Lower lobe of right lung (tissue), 2 donors: ENCODE results near the gene CCNJ. TPM values are rescaled to one million over a fixed set of nuclear protein-coding genes. Genes with fewer than 3 reads are reported as not detected.

Experiments used
- ATAC-seq, 2 donors: fragments of 200-7000 bp; cut with Tn5 transposase; one replicate each; pipeline ENCODE4 v1.9.1; 2020 to 2022; ENCODE audit warnings: mild to moderate bottlenecking in 2 of 2, moderate library complexity in 2 of 2
- DNase-seq: peaks from one replicate; pipeline ENCODE4 v3.0.0-alpha.2; 2020
- H3K27ac ChIP-seq: fragments of 200-600 bp; one replicate; pipeline ENCODE4 v1.8.0; 2022
- H3K27me3 ChIP-seq: fragments of 200-600 bp; one replicate; pipeline ENCODE4 v1.8.0; 2022; ENCODE audit warnings: low read depth
- H3K36me3 ChIP-seq: fragments of 200-600 bp; one replicate; pipeline ENCODE4 v1.8.0; 2022; ENCODE audit warnings: mild to moderate bottlenecking
- H3K4me1 ChIP-seq: fragments of 200-600 bp; one replicate; pipeline ENCODE4 v1.8.0; 2022
- H3K4me3 ChIP-seq: fragments of 200-600 bp; one replicate; pipeline ENCODE4 v1.8.0; 2022; ENCODE audit warnings: mild to moderate bottlenecking
- H3K9me3 ChIP-seq: fragments of 200-600 bp; one replicate; pipeline ENCODE4 v1.8.0; 2022
- intact Hi-C: fragments of 100-400 bp; cut with DNase I; formaldehyde crosslinking; loops from one replicate; pipeline ENCODE4 v1.11.0; 2022
- total RNA-seq: library from RNA; stranded (reverse); fragmentation: NEBNext Ultra II Directional; extraction: Animal tissue kit (Norgen Biotek cat#: 25700); gene quantifications from one replicate; pipeline ENCODE4 v1.2.1, GENCODE V29; 2021
- TF ChIP-seq, protein P1 (sequence below): fragments of 200-600 bp; IDR thresholded peaks from one replicate; pipeline ENCODE4 v1.8.0; 2022; ENCODE audit warnings: antibody characterized with exemption, mild to moderate bottlenecking
- donor health status: DM: no; HTN: yes; CAD: no; lungs with severe emphysema.

CCNJ gene
- total RNA-seq, 1 donor from 2014 or later, result 8.8 TPM

DNA sequence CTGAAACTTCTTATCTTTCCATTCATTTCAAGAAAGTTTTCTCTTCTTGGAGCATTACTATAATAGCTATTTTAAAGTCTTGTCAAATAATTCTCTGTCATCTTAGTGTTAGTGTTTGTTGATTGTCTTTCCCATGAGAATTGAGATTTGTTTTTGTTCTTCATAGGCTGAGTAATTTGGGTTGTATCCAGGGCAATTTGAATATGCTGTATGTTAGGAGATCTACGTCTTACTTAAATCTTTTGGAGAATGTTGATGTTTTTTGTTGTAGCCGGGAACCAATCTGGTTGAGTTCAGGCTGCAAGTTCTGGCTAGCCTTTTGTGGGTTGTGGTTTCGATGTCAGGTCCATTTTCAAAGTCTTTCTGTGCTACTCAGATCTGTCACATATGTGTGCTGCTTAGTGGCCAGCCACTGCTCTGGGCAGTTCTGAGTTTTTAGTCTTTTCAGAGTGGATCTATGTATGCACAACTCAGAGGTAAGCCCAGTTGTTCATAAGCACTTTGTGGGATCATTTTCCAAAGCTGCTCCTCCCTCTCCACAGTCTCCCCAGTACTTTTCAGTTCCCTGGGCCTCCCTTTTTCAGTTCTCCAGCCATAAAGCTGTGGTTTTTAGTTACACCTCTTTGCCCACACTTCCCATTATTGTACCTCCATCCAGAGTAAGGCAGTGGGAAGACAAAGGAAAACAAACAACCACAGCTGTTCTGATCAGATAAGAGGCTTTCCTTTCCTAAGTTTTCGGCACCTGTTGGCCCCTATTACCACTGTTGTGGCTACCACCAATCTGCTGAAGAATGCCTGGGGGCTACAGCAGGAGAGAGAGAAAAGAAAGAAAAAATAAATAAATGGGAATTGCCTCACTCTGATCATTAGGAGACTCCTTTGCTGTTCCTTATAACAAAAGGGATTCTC lies 4.7 kb upstream of the CCNJ start:
- no peak for ATAC-seq

DNA sequence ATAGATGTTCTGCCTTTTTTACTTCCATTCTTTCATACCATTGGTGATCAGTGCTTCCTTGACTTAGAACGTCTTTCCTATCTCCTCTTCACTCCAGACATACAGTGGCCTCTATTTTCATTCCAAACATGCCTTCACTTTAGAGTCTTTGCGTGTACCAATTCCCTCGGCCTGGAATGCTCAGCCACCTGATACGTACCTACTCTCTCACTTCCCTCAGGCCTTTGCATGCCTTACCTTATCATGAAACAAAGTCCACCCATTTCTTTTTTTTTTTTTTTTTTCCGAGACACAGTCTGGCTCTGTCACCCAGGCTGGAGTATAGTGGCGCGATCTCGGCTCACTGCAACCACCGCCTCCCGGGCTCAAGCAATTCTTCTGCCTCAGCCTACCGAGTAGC lies 2.2 kb upstream of the CCNJ start:
- ATAC-seq, result no peak
- intact Hi-C loops, result no loop called here
- no peak for DNase-seq
- no peak overlapping the region for H3K27ac ChIP-seq
- no peaks in the 10 kb centered on the region for H3K27me3 ChIP-seq
- no peak overlapping the region for H3K4me3 ChIP-seq
- H3K9me3 ChIP-seq, result no peaks in the 10 kb centered on the region
- TF ChIP-seq, protein P1, sequence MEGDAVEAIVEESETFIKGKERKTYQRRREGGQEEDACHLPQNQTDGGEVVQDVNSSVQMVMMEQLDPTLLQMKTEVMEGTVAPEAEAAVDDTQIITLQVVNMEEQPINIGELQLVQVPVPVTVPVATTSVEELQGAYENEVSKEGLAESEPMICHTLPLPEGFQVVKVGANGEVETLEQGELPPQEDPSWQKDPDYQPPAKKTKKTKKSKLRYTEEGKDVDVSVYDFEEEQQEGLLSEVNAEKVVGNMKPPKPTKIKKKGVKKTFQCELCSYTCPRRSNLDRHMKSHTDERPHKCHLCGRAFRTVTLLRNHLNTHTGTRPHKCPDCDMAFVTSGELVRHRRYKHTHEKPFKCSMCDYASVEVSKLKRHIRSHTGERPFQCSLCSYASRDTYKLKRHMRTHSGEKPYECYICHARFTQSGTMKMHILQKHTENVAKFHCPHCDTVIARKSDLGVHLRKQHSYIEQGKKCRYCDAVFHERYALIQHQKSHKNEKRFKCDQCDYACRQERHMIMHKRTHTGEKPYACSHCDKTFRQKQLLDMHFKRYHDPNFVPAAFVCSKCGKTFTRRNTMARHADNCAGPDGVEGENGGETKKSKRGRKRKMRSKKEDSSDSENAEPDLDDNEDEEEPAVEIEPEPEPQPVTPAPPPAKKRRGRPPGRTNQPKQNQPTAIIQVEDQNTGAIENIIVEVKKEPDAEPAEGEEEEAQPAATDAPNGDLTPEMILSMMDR, result no peak
- no peaks in the 10 kb centered on the region for H3K36me3 ChIP-seq
- H3K4me1 ChIP-seq, result peaks cover 12% of the 10 kb centered on the region

More for the DNA sequence above, 4.7 kb upstream of the CCNJ start:
- H3K9me3 ChIP-seq, result no peaks in the 10 kb centered on the region
- no peak for DNase-seq
- intact Hi-C loops, result no loop called here
- no peaks in the 10 kb centered on the region for H3K27me3 ChIP-seq
- no peak overlapping the region for H3K27ac ChIP-seq
- H3K4me1 ChIP-seq, result no peaks in the 10 kb centered on the region
- TF ChIP-seq, protein P1, result no peak
- no peaks in the 10 kb centered on the region for H3K36me3 ChIP-seq
- no peak overlapping the region for H3K4me3 ChIP-seq

DNA sequence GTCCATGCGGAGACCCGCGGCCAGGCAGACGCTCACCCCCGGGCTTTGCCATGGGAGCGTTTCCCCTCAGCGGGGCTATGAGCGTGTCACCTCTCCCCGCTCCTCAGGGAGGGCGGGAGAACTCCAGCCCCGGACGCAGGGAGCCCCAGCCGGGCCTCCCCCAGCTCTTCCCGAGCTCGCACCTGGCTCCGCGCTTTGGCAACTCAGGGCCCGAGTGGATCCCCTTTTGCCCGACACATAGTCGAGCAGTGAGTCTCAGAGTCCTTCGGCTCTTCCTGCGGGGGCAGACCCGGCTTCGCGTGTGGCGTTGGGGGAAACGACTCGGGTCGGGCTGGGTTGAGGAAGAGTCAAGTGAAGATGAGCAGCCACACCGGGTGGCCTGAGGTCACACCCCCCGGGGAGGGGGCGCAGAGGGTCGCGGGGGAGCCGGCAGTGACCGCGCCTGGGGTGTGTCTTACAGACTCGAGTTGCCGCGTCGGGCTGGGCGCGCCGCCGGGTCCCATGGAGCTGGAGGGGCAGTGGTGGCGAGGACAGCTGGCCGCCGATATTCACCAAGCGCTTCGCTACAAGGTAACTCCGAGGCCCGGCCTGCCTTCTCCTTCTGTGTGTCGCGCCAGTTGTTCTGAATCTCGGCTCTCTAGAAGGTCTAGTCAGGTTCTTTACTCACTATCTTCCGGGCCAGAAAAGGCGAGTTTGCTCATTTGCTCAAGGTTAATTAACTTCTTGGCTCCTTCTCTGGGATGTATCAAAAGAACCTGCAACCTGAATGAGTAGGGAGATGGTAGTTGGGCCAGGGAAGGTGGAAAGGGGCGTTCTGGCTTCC lies 721 bp downstream of the CCNJ start:
- ATAC-seq, result peak; percentile 73 to 76
- Histone ChIP-seq H3K36me3 (peaks cover 4% of the 10 kb centered on the region), H3K4me1 (peaks cover 12% of the 10 kb centered on the region), H3K27ac (peak overlapping the region; percentile 92), H3K9me3 (no peaks in the 10 kb centered on the region), H3K27me3 (no peaks in the 10 kb centered on the region), H3K4me3 (peak overlapping the region; percentile 89)
- DNase-seq, result peak; percentile 73
- TF ChIP-seq, protein P1, result no peak
- intact Hi-C loops, result no loop called here

DNA sequence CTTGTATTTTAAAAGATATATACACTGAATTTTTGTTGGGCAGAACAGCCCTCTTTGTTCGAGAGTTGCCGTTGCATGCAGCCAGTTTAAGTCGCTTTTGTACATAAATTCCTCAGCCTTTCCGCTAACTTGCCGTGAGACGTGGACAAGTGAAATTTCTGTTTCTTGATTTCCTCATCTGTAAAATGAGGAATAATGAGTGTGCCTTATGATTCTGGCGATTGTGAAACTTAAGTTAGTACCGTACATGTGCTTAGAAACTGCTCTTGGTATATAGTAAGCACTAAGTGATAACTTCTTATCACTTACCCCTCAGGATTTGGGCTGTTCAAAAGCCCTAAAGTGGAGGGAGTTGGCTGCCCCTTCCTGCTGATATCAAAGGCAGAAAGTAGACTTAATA lies 1.4 kb downstream of the CCNJ start:
- no peak for DNase-seq
- no peak for ATAC-seq
- intact Hi-C loops, result no loop called here

DNA sequence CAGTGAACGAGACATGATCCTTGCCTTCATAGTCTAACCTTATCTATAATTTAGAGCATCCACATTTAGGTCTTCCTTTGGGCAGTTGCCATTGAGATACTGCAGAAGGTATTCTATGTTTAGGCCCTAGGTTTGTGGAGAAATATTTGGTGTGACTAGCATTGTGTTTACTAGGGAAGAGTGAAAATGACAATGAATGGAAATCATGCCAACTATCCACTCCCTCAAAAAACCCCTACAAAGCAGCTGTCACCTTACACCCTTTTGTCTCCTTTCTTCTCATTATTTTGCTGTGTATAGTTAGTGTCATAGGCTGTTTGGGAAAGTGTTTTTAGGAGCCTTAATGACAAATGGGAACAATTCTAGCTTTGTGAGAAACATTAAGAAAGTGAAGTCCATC lies 3.2 kb downstream of the CCNJ start:
- no peaks in the 10 kb centered on the region for H3K27me3 ChIP-seq
- H3K4me3 ChIP-seq, result no peak overlapping the region
- TF ChIP-seq, protein P1, result no peak
- H3K36me3 ChIP-seq, result peaks cover 12% of the 10 kb centered on the region
- H3K9me3 ChIP-seq, result no peaks in the 10 kb centered on the region
- no peak for ATAC-seq
- intact Hi-C loops, result no loop called here
- DNase-seq, result no peak
- no peak overlapping the region for H3K27ac ChIP-seq
- peaks cover 12% of the 10 kb centered on the region for H3K4me1 ChIP-seq

More for the DNA sequence above, 1.4 kb downstream of the CCNJ start:
- Histone ChIP-seq H3K4me1 (peaks cover 12% of the 10 kb centered on the region), H3K36me3 (peaks cover 4% of the 10 kb centered on the region), H3K9me3 (no peaks in the 10 kb centered on the region), H3K27ac (peak overlapping the region; percentile 92), H3K4me3 (peak overlapping the region; percentile 89), H3K27me3 (no peaks in the 10 kb centered on the region)
- TF ChIP-seq, protein P1, result no peak
